AG04450 (cell line): ENCODE data around the gene PRKAR2B. TPM values are rescaled to one million over a fixed set of nuclear protein-coding genes. Genes with fewer than 3 reads are reported as not detected.

Source experiments
- CTCF ChIA-PET: fragments of 300-600, 350-600 bp; formaldehyde crosslinking; extraction: SDS; loops from one replicate; lab custom pipeline; 2022; ENCODE audit warnings: antibody characterized with exemption, inconsistent platforms; lab: Charles Lee
- POLR2A ChIA-PET: fragments of 350-600 bp; formaldehyde crosslinking; extraction: SDS; loops from one replicate; lab custom pipeline; 2021; ENCODE audit warnings: antibody characterized with exemption, inconsistent platforms; lab: Yijun Ruan, JAX
- DNase-seq: peaks from one replicate; pipeline ENCODE4 v3.0.0-alpha.2; 2011; ENCODE audit warnings: low read depth, low spot score
- H3K27ac ChIP-seq: one replicate; pipeline ENCODE4 v1.5.1; 2012; ENCODE audit warnings: low read depth, low read length, control low read depth
- H3K27me3 ChIP-seq: one replicate; pipeline ENCODE4 v1.6.0; 2012; ENCODE audit warnings: low read length; ENCODE audit not compliant: control insufficient read depth, insufficient read depth
- H3K4me3 ChIP-seq: 2 replicates; pipeline ENCODE4 v1.5.1; 2011; ENCODE audit warnings: mild to moderate bottlenecking, low read depth, low read length, control low read depth
- H3K9me3 ChIP-seq: 2 replicates; pipeline ENCODE4 v1.5.1; 2012; ENCODE audit warnings: low read length; ENCODE audit not compliant: control insufficient read depth, insufficient read depth
- polyA plus RNA-seq: library from polyadenylated mRNA; depleted of rRNA; stranded (reverse); fragments of >200 nt; gene quantifications from 2 replicates; pipeline ENCODE4 v1.2.3, GENCODE V29; 2011
- TF ChIP-seq, protein P1 (sequence below): IDR thresholded peaks from 2 replicates; pipeline ENCODE4 v1.5.1; 2011; ENCODE audit warnings: low read depth, low read length, control low read depth, inconsistent platforms

The PRKAR2B gene
- polyA plus RNA-seq, 1 experiment = 13.0 TPM

DNA sequence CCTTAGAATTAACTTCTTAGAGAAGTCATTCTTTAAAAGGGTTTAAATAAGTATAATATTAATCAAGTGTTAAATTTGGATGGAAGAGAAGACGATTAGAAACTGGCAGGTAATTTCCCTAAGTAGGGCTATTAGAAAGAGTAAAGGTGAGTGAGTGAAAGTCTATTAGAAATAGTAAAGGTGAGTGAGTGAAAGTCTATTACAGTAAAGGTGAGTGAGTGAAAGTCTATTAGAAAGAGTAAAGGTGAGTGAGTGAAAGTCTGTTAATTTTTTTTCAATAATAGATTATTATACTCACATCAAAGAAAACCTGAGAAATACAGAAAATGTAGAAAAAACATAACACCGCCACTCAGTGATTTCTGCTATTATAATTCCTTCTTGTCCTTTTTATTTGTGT, 113.5 kb downstream of the PRKAR2B start:
- CTCF ChIA-PET = no interaction called here
- no peak overlapping the region for H3K27ac ChIP-seq
- POLR2A ChIA-PET = no interaction called here
- H3K9me3 ChIP-seq = no peaks in the 10 kb centered on the region
- no peaks in the 10 kb centered on the region for H3K27me3 ChIP-seq
- TF ChIP-seq, protein P1, sequence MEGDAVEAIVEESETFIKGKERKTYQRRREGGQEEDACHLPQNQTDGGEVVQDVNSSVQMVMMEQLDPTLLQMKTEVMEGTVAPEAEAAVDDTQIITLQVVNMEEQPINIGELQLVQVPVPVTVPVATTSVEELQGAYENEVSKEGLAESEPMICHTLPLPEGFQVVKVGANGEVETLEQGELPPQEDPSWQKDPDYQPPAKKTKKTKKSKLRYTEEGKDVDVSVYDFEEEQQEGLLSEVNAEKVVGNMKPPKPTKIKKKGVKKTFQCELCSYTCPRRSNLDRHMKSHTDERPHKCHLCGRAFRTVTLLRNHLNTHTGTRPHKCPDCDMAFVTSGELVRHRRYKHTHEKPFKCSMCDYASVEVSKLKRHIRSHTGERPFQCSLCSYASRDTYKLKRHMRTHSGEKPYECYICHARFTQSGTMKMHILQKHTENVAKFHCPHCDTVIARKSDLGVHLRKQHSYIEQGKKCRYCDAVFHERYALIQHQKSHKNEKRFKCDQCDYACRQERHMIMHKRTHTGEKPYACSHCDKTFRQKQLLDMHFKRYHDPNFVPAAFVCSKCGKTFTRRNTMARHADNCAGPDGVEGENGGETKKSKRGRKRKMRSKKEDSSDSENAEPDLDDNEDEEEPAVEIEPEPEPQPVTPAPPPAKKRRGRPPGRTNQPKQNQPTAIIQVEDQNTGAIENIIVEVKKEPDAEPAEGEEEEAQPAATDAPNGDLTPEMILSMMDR = no peak
- no peak for DNase-seq
- H3K4me3 ChIP-seq = no peak overlapping the region

DNA sequence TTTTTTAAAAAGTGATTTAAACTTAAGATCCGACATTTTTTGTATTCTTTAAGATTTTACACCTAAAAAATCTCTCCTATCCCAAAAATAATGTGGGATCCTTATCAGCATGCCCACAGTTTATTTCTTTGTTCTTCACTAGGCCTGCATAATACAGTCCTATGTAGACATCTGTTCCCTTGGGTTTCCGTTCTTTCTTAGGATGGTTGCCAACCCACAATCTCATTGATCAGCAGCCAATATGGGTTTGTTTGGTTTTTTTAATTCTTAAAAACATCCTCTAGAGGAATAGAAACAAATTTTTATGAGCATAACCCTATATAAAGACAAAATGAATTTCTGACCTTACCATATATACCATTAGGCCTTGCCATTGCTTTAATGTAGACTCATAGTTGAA, 115.9 kb downstream of the PRKAR2B start:
- TF ChIP-seq, protein P1 = no peak
- Histone ChIP-seq H3K27me3 (no peaks in the 10 kb centered on the region), H3K4me3 (no peak overlapping the region), H3K9me3 (no peaks in the 10 kb centered on the region), H3K27ac (no peak overlapping the region)
- CTCF ChIA-PET = no interaction called here
- DNase-seq = no peak
- POLR2A ChIA-PET = no interaction called here

- ChIA-PET CTCF (interaction anchor here (1.6 to 3.8 kb wide), 3 partner anchors 11 to 214 kb away, joined by 5 to 23 read pairs (median 8); no protein-coding TSS in a partner anchor), POLR2A (interaction anchor here (0.6 to 0.8 kb wide), 4 partner anchors 12 to 1034 kb away, joined by 3 to 7 read pairs (median 4); partner anchors contain the start of gene NAMPT)
- TF ChIP-seq, protein P1 = no peak
- Histone ChIP-seq H3K4me3 (no peak overlapping the region), H3K9me3 (no peaks in the 10 kb centered on the region), H3K27me3 (no peaks in the 10 kb centered on the region), H3K27ac (no peak overlapping the region)
- DNase-seq = no peak
These were observed 116.9 kb downstream of the PRKAR2B start for GRCh38 chr7:107161415-107161814.

DNA sequence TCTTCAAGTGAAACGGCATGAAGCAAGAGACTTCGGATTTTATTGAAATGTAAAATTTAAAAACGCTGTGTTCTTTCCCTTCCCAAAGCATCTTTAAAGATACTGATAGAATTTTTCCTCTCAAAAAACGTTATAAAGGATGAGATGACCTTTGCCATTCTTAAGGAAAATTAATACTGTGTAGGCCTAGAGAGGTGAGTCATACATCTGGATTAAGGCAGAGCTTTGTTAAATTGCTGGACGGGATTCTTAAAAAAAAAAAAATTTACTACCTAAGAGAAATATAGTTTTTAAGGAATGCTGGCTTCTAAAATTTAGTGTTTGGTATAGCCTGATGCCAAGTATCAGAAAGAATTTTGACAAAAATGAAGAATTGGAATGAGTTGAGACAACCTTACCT, 118.0 kb downstream of the PRKAR2B start:
- no peak overlapping the region for H3K4me3 ChIP-seq
- ChIA-PET POLR2A (no interaction called here), CTCF (interaction anchor here (0.7 to 3.8 kb wide), 5 partner anchors 12 to 304 kb away, joined by 3 to 23 read pairs (median 5); no protein-coding TSS in a partner anchor)
- TF ChIP-seq, protein P1 = no peak
- no peak for DNase-seq
- H3K27me3 ChIP-seq = no peaks in the 10 kb centered on the region
- no peaks in the 10 kb centered on the region for H3K9me3 ChIP-seq
- no peak overlapping the region for H3K27ac ChIP-seq

- CTCF ChIA-PET = interaction anchor here (1.0 to 3.8 kb wide), 2 partner anchors 14 to 16 kb away, joined by 5 to 23 read pairs; no protein-coding TSS in a partner anchor
These were observed 119.6 kb downstream of the PRKAR2B start for GRCh38 chr7:107164092-107164491.

More at GRCh38 chr7:107164092-107164491, 119.6 kb downstream of the PRKAR2B start:
- Histone ChIP-seq H3K27me3 (no peaks in the 10 kb centered on the region), H3K9me3 (no peaks in the 10 kb centered on the region), H3K4me3 (no peak overlapping the region), H3K27ac (no peak overlapping the region)
- TF ChIP-seq, protein P1 = no peak
- DNase-seq = no peak
- POLR2A ChIA-PET = no interaction called here
